Heart right ventricle (tissue), 16 donors: ENCODE measurements around the gene SFT2D3. TPM values are rescaled to one million over a fixed set of nuclear protein-coding genes. Genes with fewer than 3 reads are reported as not detected.
A peak's percentile ranks its signal among the peaks of the same experiment; 100 is the strongest.

Source experiments
- ATAC-seq, 8 donors: fragments of 200-7000 bp; cut with Tn5 transposase; one replicate each; pipeline ENCODE4 v1.9.1; 2020; ENCODE audit warnings: mild to moderate bottlenecking in 8 of 8, moderate library complexity in 8 of 8, moderate number of reproducible peaks in 1 of 8
- DNase-seq, 2 donors: peaks; one replicate each; pipeline ENCODE4 v3.0.0-alpha.2; 2020
- H3K27ac ChIP-seq, 10 donors: fragments of 200-600 bp; sonication (generic) in 2 of 10; one replicate each; pipeline versions ENCODE4 v1.5.0 to v1.8.0; 2020 to 2022; ENCODE audit warnings: mild to moderate bottlenecking in 3 of 10
- H3K27me3 ChIP-seq, 7 donors: fragments of 200-600 bp; one replicate each; pipeline ENCODE4 v1.8.0; 2021 to 2022; ENCODE audit warnings: mild to moderate bottlenecking in 2 of 7
- H3K36me3 ChIP-seq, 9 donors: fragments of 200-600 bp; sonication (generic) in 1 of 9; one replicate each; pipeline versions ENCODE4 v1.5.0 to v1.8.0; 2020 to 2022; ENCODE audit warnings: mild to moderate bottlenecking in 2 of 9
- H3K4me1 ChIP-seq, 9 donors: fragments of 200-600 bp; sonication (generic) in 1 of 9; one replicate each; pipeline versions ENCODE4 v1.5.0 to v1.8.0; 2020 to 2022; ENCODE audit warnings: mild to moderate bottlenecking in 4 of 9
- H3K4me3 ChIP-seq, 10 donors: fragments of 200-600 bp; sonication (generic) in 2 of 10; one replicate each; pipeline versions ENCODE4 v1.5.0 to v1.8.0; 2020 to 2022; ENCODE audit warnings: mild to moderate bottlenecking in 7 of 10, moderate library complexity in 2 of 10
- H3K9me3 ChIP-seq, 11 donors: fragments of 200-600 bp in 10 of 11; sonication (generic) in 2 of 11; one replicate each; pipeline versions ENCODE4 v1.5.0 to v1.8.0; 2013 to 2022; ENCODE audit warnings: mild to moderate bottlenecking in 2 of 11, control low read depth in 1 of 11, moderate library complexity in 1 of 11
- CTCF ChIP-seq, 9 donors: fragments of 200-600 bp; sonication (generic) in 2 of 9; IDR thresholded peaks; one replicate each; pipeline versions ENCODE4 v1.5.0 to v1.8.0; 2021 to 2022; ENCODE audit warnings: antibody characterized with exemption in 9 of 9, mild to moderate bottlenecking in 5 of 9, moderate library complexity in 1 of 9
- WGBS, 2 donors: extraction: QIAGEN DNeasy Blood & Tissue Kit; methylation state at CpG; one replicate each; pipeline ENCODE4 v1.1.7; 2013; ENCODE audit warnings: inconsistent platforms in 1 of 2; 5-methylcytosine and 5-hydroxymethylcytosine counted together
- intact Hi-C, 10 donors: fragments of 100-400 bp; cut with DNase I; formaldehyde crosslinking; loops; one replicate each; pipeline versions ENCODE4 v1.11.1 to v1.14.2; 2022
- polyA plus RNA-seq, 2 donors: library from polyadenylated mRNA; stranded (reverse); fragments of 200-250 nt; gene quantifications; one replicate each; pipeline ENCODE4 v1.2.3, GENCODE V29; 2013
- total RNA-seq, 10 donors: library from RNA; stranded (reverse); fragmentation: NEBNext Ultra II Directional in 3 of 10; extraction: Animal tissue kit (Norgen Biotek cat#: 25700) in 3 of 10; gene quantifications; one replicate each; pipeline versions ENCODE4 v1.2.1 to v1.2.4, GENCODE V29; 2021 to 2023
- donor health status: Arrhythmogenic right ventricular cardiomyopathy.
- donor health status: ischemic (EF 13 %, LVEDD 7.1; RV severe dilation, severe dysfunction).
- donor health status: healthy with polysubstance abuse.
- donor health status: DM: no; HTN: yes; CAD: no.
- donor health status: DM: no; HTN: no; CAD: no.
- donor health status: ischemic (EF 25% LVEDD 6.9; RV normal size, moderate dysfunction).
- donor health status: ischemic (EF 25% LVEDD 5.7; RV mildly dilated, moderate dysfunction).
- donor health status: healthy.
- donor health status: DM: yes; HTN: yes; CAD: no.
- donor health status: Ischemic cardiomyopathy.
- donor health status: ischemic (EF 35%, LVEDD 5.7; RV mildly dilated, moderate dysfunction).
- donor health status: nonischemic (EF 11% LVEDD 7.7; RV severe dilation, severe dysfunction).
- donor health status: DM: yes; HTN: yes; CAD: no.
- donor health status: PGD.
- donor health status: ischemic (EF 29% LVEDD 5.4; RV normal size, mild dysfunction).
- donor health status: nonischemic (EF 23%, LVEDD 6.1; RV moderate dilation, normal function).

SFT2D3 gene
- total and polyA plus RNA-seq, 12 donors: 2.2 to 5.6 (median 3.4) TPM

- Histone ChIP-seq H3K4me1 (peaks cover 2 to 54% (median 43%) of the 10 kb centered on the region in 9 donors), H3K27ac (no peak overlapping the region), H3K27me3 (no peaks in the 10 kb centered on the region), H3K4me3 (peak overlapping the region in 3 of 10 donors; percentile 53 to 74 (median 62)), H3K36me3 (peaks cover 0 to 53% (median 17%) of the 10 kb centered on the region in 9 donors), H3K9me3 (no peaks in the 10 kb centered on the region)
- WGBS, 2 donors: 93 to 94% methylated on average over 5 of the region's 5 CpGs
- ATAC-seq (no peak), DNase-seq (no peak)
- TF ChIP-seq CTCF (IDR thresholded peaks at IDR 0.05): no peak
- intact Hi-C loops: loop anchor here in 6 of 10 donors (5.0 to 10.0 kb wide), 5 partner anchors 102 to 178 kb away; partner anchors contain the start of genes IWS1 (in 4 of the 6) and WDR33 (in 2 of the 6)
These were observed 2.0 kb downstream of the SFT2D3 start for GRCh38 chr2:127703282-127703681.

GRCh38 chr2:127704641-127705390 is 3.5 kb downstream of the SFT2D3 start:
- H3K36me3 ChIP-seq: peaks cover 0 to 68% (median 31%) of the 10 kb centered on the region in 9 donors
- DNase-seq (no peak), ATAC-seq (no peak)
- H3K9me3 ChIP-seq: no peaks in the 10 kb centered on the region
- no peak for TF ChIP-seq CTCF (IDR thresholded peaks at IDR 0.05)
- no peak overlapping the region for H3K4me3 ChIP-seq
- peaks cover 2 to 58% (median 43%) of the 10 kb centered on the region in 9 donors for H3K4me1 ChIP-seq
- intact Hi-C loops: loop anchor here in 6 of 10 donors (5.0 to 10.0 kb wide), 5 partner anchors 100 to 180 kb away; partner anchors contain the start of genes IWS1 (in 4 of the 6) and WDR33 (in 2 of the 6)
- H3K27me3 ChIP-seq: no peaks in the 10 kb centered on the region
- WGBS, 2 donors: 67 to 68% methylated on average over 5 of the region's 5 CpGs
- H3K27ac ChIP-seq: peak overlapping the region in 2 of 10 donors; percentile 2 to 28

- Histone ChIP-seq H3K27ac (peak overlapping the region in 3 of 10 donors; percentile 2 to 28 (median 20)), H3K27me3 (no peaks in the 10 kb centered on the region), H3K9me3 (no peaks in the 10 kb centered on the region), H3K4me1 (peaks cover under 1 to 54% (median 40%) of the 10 kb centered on the region in 9 donors), H3K4me3 (no peak overlapping the region), H3K36me3 (peaks cover 0 to 73% (median 31%) of the 10 kb centered on the region in 9 donors)
- DNase-seq (no peak), ATAC-seq (no peak)
- WGBS, 2 donors: 69 to 70% methylated on average over 5 of the region's 5 CpGs
- no peak for TF ChIP-seq CTCF (IDR thresholded peaks at IDR 0.05)
- intact Hi-C loops: loop anchor here in 4 of 10 donors (10.0 kb wide), 3 partner anchors 99 to 181 kb away; partner anchors contain the start of gene IWS1 (in 2 of the 4)
These were observed 4.2 kb downstream of the SFT2D3 start for GRCh38 chr2:127705391-127706065.
